Upper lobe of left lung (tissue), 4 donors: ENCODE measurements around the gene TRIM37.

Source experiments
- CTCF ChIP-seq, 6 experiments: fragments of 450-650 bp in 4 of 6; fragments of 200-600 bp in 2 of 6; sonication (generic) in 2 of 6; IDR thresholded peaks; one replicate each; pipeline ENCODE4 v1.5.1; 2016 to 2019; ENCODE audit warnings: antibody characterized with exemption in 6 of 6
- EP300 ChIP-seq, 4 donors: sonication (generic); formaldehyde crosslinking; IDR thresholded peaks; one replicate each; pipeline ENCODE4 v1.5.1; 2017; ENCODE audit warnings: antibody characterized with exemption in 4 of 4, control low read depth in 2 of 4

- no peak for TF ChIP-seq CTCF (IDR thresholded peaks at IDR 0.05)
- TF ChIP-seq EP300 (IDR thresholded peaks at IDR 0.05), result no peak
These were observed 68.7 kb downstream of the TRIM37 start for GRCh38 chr17:59037960-59038359.
